Measurements from ENCODE around the gene ZNRF1. TPM values are rescaled to one million over a fixed set of nuclear protein-coding genes. Genes with fewer than 3 reads are reported as not detected.
A peak's percentile ranks its signal among the peaks of the same experiment; 100 is the strongest.
"Not testable (repeated sequence)": the region's sequence is repeated elsewhere in the genome, so short reads cannot be mapped to it uniquely, and the experiment has no call there.

Gene ZNRF1
- total RNA-seq, 2 donors from 2014 or later: 44.9 to 46.1 TPM

DNA sequence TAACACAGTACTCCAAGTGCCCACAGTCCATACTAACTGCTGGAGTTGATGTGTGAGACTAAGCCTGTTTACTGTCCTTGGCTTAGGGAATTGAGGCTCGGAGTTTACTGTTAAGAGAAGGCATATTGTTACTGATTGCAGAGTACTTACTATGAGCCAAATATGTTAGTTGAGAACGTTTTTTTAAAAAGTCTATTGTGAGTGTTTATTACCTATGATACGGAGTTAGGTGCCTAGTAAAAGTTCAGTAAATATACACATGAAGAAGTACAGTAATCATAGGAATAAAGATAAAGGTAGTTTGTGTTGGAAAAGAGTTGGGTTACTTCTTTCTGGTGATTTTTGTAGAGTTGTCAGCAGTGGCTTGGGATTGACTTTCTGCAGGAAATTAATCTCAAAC lies 25.4 kb downstream of the ZNRF1 start:
- DNase-seq: no peak
- H3K27ac Mint-ChIP-seq: no peak overlapping the region
- H3K36me3 ChIP-seq (ENCODE audit: control insufficient read depth, insufficient read depth, low read length): peaks cover 20% of the 10 kb centered on the region
- peaks cover 31% of the 10 kb centered on the region for H3K36me3 Mint-ChIP-seq (ENCODE audit: low read depth)
- H3K4me1 Mint-ChIP-seq: peaks cover 4% of the 10 kb centered on the region
- peaks cover 22% of the 10 kb centered on the region for H3K9me3 ChIP-seq (ENCODE audit: control insufficient read depth, low read length)
- no peak overlapping the region for H3K9ac ChIP-seq (ENCODE audit: extremely low read depth, low read length, poor library complexity, severe bottlenecking)
- H3K27me3 Mint-ChIP-seq (ENCODE audit: insufficient read depth): no peaks in the 10 kb centered on the region
- H3K27me3 ChIP-seq (ENCODE audit: control insufficient read depth, insufficient read depth, low read length, poor library complexity, severe bottlenecking): no peaks in the 10 kb centered on the region
- 84 to 86% methylated on average over 3 of the region's 3 CpGs for WGBS, 2 experiments (ENCODE audit: insufficient coverage in 1 of 2, insufficient read length in 1 of 2)
- no peaks in the 10 kb centered on the region for H3K4me1 ChIP-seq (ENCODE audit: control insufficient read depth, insufficient read depth, low read length)
- TF ChIP-seq, protein P1, sequence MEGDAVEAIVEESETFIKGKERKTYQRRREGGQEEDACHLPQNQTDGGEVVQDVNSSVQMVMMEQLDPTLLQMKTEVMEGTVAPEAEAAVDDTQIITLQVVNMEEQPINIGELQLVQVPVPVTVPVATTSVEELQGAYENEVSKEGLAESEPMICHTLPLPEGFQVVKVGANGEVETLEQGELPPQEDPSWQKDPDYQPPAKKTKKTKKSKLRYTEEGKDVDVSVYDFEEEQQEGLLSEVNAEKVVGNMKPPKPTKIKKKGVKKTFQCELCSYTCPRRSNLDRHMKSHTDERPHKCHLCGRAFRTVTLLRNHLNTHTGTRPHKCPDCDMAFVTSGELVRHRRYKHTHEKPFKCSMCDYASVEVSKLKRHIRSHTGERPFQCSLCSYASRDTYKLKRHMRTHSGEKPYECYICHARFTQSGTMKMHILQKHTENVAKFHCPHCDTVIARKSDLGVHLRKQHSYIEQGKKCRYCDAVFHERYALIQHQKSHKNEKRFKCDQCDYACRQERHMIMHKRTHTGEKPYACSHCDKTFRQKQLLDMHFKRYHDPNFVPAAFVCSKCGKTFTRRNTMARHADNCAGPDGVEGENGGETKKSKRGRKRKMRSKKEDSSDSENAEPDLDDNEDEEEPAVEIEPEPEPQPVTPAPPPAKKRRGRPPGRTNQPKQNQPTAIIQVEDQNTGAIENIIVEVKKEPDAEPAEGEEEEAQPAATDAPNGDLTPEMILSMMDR (conservative IDR thresholded peaks at IDR 0.05): no peak
- H3K4me3 ChIP-seq (ENCODE audit: low read length): no peak overlapping the region
- H3K27ac ChIP-seq (ENCODE audit: low read depth, low read length): no peak overlapping the region
- H3K4me3 Mint-ChIP-seq: no peak overlapping the region
- peaks cover 29% of the 10 kb centered on the region for H3K9me3 Mint-ChIP-seq

DNA sequence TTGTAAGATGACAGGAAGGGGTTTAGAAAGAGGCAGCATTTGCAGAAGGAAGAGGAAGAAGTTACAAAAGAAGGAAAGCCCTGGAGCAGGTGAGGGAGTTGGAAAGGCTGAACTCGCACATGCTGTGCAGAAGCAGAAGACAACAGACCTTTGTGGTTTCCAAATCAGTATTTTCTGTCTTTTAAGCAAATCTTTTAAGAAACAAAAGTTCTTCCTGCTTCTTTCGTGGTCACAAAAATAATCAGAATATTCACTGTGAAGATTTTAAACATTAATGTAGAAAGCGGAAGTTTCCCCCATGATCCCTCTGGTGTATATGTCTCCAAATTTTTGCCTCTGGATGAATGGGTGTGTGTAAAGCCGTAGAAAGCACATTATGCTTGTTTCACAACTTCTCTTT lies 25.8 kb downstream of the ZNRF1 start:
- Mint-ChIP-seq H3K36me3 (ENCODE audit: low read depth) (peaks cover 28% of the 10 kb centered on the region), H3K9me3 (peaks cover 25% of the 10 kb centered on the region), H3K4me3 (no peak overlapping the region), H3K27me3 (ENCODE audit: insufficient read depth) (no peaks in the 10 kb centered on the region), H3K27ac (no peak overlapping the region), H3K4me1 (peaks cover 4% of the 10 kb centered on the region)
- no peaks in the 10 kb centered on the region for H3K27me3 ChIP-seq (ENCODE audit: control insufficient read depth, insufficient read depth, low read length, poor library complexity, severe bottlenecking)
- H3K9ac ChIP-seq (ENCODE audit: extremely low read depth, low read length, poor library complexity, severe bottlenecking): no peak overlapping the region
- H3K27ac ChIP-seq (ENCODE audit: low read depth, low read length): no peak overlapping the region
- 80 to 98% methylated on average over 2 to 3 of the region's 4 CpGs for WGBS, 2 experiments (ENCODE audit: insufficient coverage in 1 of 2, insufficient read length in 1 of 2)
- peaks cover 21% of the 10 kb centered on the region for H3K9me3 ChIP-seq (ENCODE audit: control insufficient read depth, low read length)
- no peaks in the 10 kb centered on the region for H3K4me1 ChIP-seq (ENCODE audit: control insufficient read depth, insufficient read depth, low read length)
- DNase-seq: no peak
- H3K36me3 ChIP-seq (ENCODE audit: control insufficient read depth, insufficient read depth, low read length): peaks cover 17% of the 10 kb centered on the region
- TF ChIP-seq, protein P1 (conservative IDR thresholded peaks at IDR 0.05): no peak
- no peak overlapping the region for H3K4me3 ChIP-seq (ENCODE audit: low read length)

DNA sequence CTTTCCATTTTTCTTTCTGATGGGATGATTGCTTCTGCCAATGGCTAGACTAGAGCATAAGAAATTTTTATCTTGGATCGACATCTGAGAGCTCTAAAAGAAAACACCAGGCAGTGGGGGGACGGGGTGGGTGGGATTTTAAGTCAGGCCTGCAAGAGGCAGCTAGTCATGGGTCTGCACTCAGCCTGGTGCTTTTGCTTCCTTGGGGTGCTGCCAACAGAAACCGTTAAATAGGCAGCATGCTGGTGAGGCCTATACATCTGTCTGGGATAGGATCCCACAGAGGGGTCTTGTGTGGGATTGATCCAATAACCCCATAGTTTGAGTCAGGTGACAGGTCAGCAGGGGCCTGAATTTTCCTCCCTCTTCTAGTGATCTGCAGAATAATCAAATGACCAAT lies 26.9 kb downstream of the ZNRF1 start:
- TF ChIP-seq, protein P1 (conservative IDR thresholded peaks at IDR 0.05): no peak
- peaks cover 30% of the 10 kb centered on the region for H3K36me3 Mint-ChIP-seq (ENCODE audit: low read depth)
- H3K27ac Mint-ChIP-seq: peak overlapping the region; percentile 37
- no peak overlapping the region for H3K4me3 Mint-ChIP-seq
- peaks cover 16% of the 10 kb centered on the region for H3K9me3 Mint-ChIP-seq
- peaks cover 12% of the 10 kb centered on the region for H3K36me3 ChIP-seq (ENCODE audit: control insufficient read depth, insufficient read depth, low read length)
- H3K27ac ChIP-seq (ENCODE audit: low read depth, low read length): no peak overlapping the region
- H3K27me3 Mint-ChIP-seq (ENCODE audit: insufficient read depth): no peaks in the 10 kb centered on the region
- H3K4me3 ChIP-seq (ENCODE audit: low read length): no peak overlapping the region
- no peak overlapping the region for H3K9ac ChIP-seq (ENCODE audit: extremely low read depth, low read length, poor library complexity, severe bottlenecking)
- no peaks in the 10 kb centered on the region for H3K4me1 ChIP-seq (ENCODE audit: control insufficient read depth, insufficient read depth, low read length)
- peaks cover 4% of the 10 kb centered on the region for H3K4me1 Mint-ChIP-seq
- DNase-seq: no peak
- WGBS, 2 experiments (ENCODE audit: insufficient coverage in 1 of 2, insufficient read length in 1 of 2): 89 to 93% methylated on average over 2 to 3 of the region's 3 CpGs
- H3K9me3 ChIP-seq (ENCODE audit: control insufficient read depth, low read length): peaks cover 22% of the 10 kb centered on the region
- no peaks in the 10 kb centered on the region for H3K27me3 ChIP-seq (ENCODE audit: control insufficient read depth, insufficient read depth, low read length, poor library complexity, severe bottlenecking)

DNA sequence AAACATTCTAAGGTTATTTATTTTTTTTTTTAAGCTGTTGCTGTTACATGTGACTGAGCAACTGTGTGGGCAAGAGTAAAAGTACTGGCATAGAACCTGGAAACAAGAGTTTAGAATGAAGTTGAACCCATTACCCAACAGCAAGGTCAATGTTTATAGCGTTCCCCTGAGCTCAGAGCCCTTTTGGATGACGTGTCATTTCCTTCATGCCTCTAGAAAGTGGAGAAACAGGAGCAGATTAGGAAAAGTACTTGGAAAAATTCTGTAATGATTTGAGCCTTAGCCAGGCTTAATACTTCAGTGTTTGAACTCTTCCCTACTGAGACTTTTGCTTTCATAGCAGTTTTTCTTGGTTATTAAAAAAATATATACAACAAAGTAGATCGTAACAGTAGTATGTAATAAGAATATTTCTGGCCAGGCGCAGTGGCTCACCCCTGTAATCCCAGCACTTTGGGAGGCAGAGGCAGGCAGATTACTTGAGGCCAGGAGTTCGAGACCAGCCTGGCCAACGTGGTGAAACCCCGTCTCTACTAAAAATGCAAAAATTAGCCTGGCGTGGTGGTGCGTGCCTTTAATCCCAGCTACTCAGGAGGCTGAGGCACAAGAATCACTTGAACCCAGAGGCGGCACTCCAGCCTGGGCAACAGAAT lies 27.5 kb downstream of the ZNRF1 start:
- H3K4me3 Mint-ChIP-seq; H3K4me1 Mint-ChIP-seq; H3K4me3 ChIP-seq (ENCODE audit: low read length); H3K27ac ChIP-seq (ENCODE audit: low read depth, low read length); H3K36me3 ChIP-seq (ENCODE audit: control insufficient read depth, insufficient read depth, low read length); H3K9me3 Mint-ChIP-seq; H3K4me1 ChIP-seq (ENCODE audit: control insufficient read depth, insufficient read depth, low read length); DNase-seq; H3K27me3 ChIP-seq (ENCODE audit: control insufficient read depth, insufficient read depth, low read length, poor library complexity, severe bottlenecking); H3K27me3 Mint-ChIP-seq (ENCODE audit: insufficient read depth); H3K9ac ChIP-seq (ENCODE audit: extremely low read depth, low read length, poor library complexity, severe bottlenecking): not testable (repeated sequence)
- H3K9me3 ChIP-seq (ENCODE audit: control insufficient read depth, low read length): peaks cover 16% of the 10 kb centered on the region
- peaks cover 24% of the 10 kb centered on the region for H3K36me3 Mint-ChIP-seq (ENCODE audit: low read depth)
- H3K27ac Mint-ChIP-seq: peak overlapping the region; percentile 37
- 86 to 95% methylated on average over 8 to 10 of the region's 10 CpGs for WGBS, 2 experiments (ENCODE audit: insufficient coverage in 1 of 2, insufficient read length in 1 of 2)

Measured in endodermal cell (in vitro differentiated cells).